Calu3 (cell line): ENCODE measurements around the gene DLGAP5. TPM values are rescaled to one million over a fixed set of nuclear protein-coding genes. Genes with fewer than 3 reads are reported as not detected.

Experiments used
- BruUV-seq: library from RNA; stranded (reverse); fragments of 400-500 nt; replicated peaks from 2 replicates; lab custom pipeline; 2021; lab: Mats Ljungman, UMichigan
- CTCF ChIA-PET: fragments of 300-600 bp; sonication (Branson Sonifier 250); formaldehyde crosslinking; loops from one replicate; lab custom pipeline; 2022; ENCODE audit warnings: antibody characterized with exemption; lab: Charles Lee
- DNase-seq: peaks from one replicate; pipeline ENCODE4 v3.0.0; 2022
- H3K27ac Mint-ChIP-seq: one replicate; pipeline ENCODE4 v1.8.0; 2022; ENCODE audit warnings: mixed read lengths; ENCODE audit not compliant: unreplicated experiment
- H3K27me3 Mint-ChIP-seq: one replicate; pipeline ENCODE4 v1.8.0; 2022; ENCODE audit warnings: mixed read lengths; ENCODE audit not compliant: unreplicated experiment
- H3K36me3 Mint-ChIP-seq: one replicate; pipeline ENCODE4 v1.8.0; 2022; ENCODE audit warnings: mild to moderate bottlenecking, moderate library complexity, mixed read lengths; ENCODE audit not compliant: insufficient read depth, unreplicated experiment
- H3K4me1 Mint-ChIP-seq: one replicate; pipeline ENCODE4 v1.8.0; 2022; ENCODE audit warnings: mild to moderate bottlenecking, low read depth, mixed read lengths; ENCODE audit not compliant: unreplicated experiment
- H3K4me3 Mint-ChIP-seq: one replicate; pipeline ENCODE4 v1.8.0; 2022; ENCODE audit warnings: mild to moderate bottlenecking, low read depth, moderate library complexity, mixed read lengths; ENCODE audit not compliant: unreplicated experiment
- H3K9me3 Mint-ChIP-seq: one replicate; pipeline ENCODE4 v1.8.0; 2022; ENCODE audit warnings: low read depth, mixed read lengths; ENCODE audit not compliant: unreplicated experiment
- CTCF ChIP-seq: fragments of 200-600 bp; IDR thresholded peaks from one replicate; pipeline ENCODE4 v1.8.0; 2022; ENCODE audit warnings: antibody characterized with exemption; ENCODE audit not compliant: unreplicated experiment
- intact Hi-C: fragments of 100-400 bp; cut with micrococcal nuclease; formaldehyde crosslinking; loops from one replicate; pipeline ENCODE4 v1.10.0; 2022; ENCODE audit not compliant: unreplicated experiment
- total RNA-seq: library from RNA; stranded (reverse); gene quantifications from 2 replicates; pipeline ENCODE4 v1.2.3, GENCODE V29; 2022

DLGAP5 gene
- total RNA-seq, 1 experiment from 2014 or later = 54.3 TPM

DNA sequence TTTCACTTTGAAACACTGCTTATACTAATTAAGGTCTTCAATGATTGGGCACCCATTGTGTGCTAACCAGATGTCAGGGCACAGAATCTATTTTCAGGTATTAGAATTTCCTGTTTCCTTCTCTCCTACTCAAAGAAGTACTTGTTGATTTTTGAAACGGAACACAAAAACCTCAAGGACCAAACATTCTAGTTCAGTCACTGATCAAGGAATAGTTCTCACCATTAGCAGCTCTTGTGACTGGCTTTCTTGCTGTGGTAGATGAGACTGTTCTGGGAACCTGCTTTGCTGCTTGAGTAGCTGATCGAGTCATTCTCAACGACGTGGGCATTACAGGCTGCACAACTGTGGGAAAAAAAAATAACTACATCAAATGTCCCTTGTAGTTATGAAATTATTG, 11.0 kb downstream of the DLGAP5 start:
- Mint-ChIP-seq H3K36me3 (peaks cover 30% of the 10 kb centered on the region), H3K27ac (no peak overlapping the region), H3K27me3 (no peaks in the 10 kb centered on the region), H3K4me1 (no peaks in the 10 kb centered on the region), H3K9me3 (no peaks in the 10 kb centered on the region), H3K4me3 (no peak overlapping the region)
- no peak for TF ChIP-seq CTCF
- CTCF ChIA-PET = no interaction called here
- intact Hi-C loops = no loop called here
- DNase-seq = no peak
- BruUV-seq = no TSS peak

DNA sequence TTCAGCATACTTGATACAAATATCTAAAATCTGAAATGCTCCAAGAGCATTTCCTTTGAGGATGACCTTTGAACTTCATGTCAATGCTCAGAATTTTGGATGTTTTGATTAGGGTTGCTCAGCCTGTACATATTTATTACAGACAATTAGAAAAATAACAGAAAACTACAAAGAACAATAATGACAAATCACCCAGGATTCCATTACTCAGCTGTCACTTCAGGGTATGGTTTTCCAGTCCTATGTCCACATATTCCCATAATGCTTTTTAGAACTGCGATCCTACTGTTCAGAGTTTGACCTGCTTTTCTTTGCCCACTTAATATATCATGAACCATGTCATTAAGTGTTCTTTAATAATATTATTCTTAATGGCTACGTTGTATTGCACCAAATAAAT, 11.4 kb downstream of the DLGAP5 start:
- H3K4me3 Mint-ChIP-seq = no peak overlapping the region
- no peak overlapping the region for H3K27ac Mint-ChIP-seq
- no TSS peak for BruUV-seq
- intact Hi-C loops = no loop called here
- CTCF ChIA-PET = no interaction called here
- no peak for TF ChIP-seq CTCF
- no peak for DNase-seq
- no peaks in the 10 kb centered on the region for H3K27me3 Mint-ChIP-seq
- H3K4me1 Mint-ChIP-seq = no peaks in the 10 kb centered on the region
- no peaks in the 10 kb centered on the region for H3K9me3 Mint-ChIP-seq
- peaks cover 32% of the 10 kb centered on the region for H3K36me3 Mint-ChIP-seq

DNA sequence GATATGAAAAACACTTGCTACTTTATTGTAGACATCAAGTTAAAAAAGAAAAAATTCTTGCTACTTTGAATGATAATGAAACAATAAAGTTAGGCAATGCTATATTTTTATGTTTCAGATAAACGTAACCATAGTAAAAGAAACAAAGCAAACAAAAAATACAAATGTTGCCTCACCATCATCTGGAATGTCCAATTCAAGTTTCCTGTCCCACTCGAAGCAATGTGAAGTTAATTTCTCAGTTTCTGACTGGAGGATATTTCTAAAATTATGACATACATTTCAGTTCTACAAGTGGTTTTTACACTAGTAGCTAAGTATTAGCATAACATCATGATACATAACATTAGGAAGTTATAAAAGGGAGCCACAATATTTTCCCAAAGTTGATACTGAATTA, 20.9 kb downstream of the DLGAP5 start:
- no peak overlapping the region for H3K4me3 Mint-ChIP-seq
- no peak overlapping the region for H3K27ac Mint-ChIP-seq
- no peaks in the 10 kb centered on the region for H3K4me1 Mint-ChIP-seq
- CTCF ChIA-PET = no interaction called here
- no TSS peak for BruUV-seq
- TF ChIP-seq CTCF = no peak
- H3K36me3 Mint-ChIP-seq = peaks cover 25% of the 10 kb centered on the region
- intact Hi-C loops = no loop called here
- no peaks in the 10 kb centered on the region for H3K27me3 Mint-ChIP-seq
- DNase-seq = no peak
- no peaks in the 10 kb centered on the region for H3K9me3 Mint-ChIP-seq

GRCh38 chr14:55160989-55161388, 30.4 kb downstream of the DLGAP5 start:
- Mint-ChIP-seq H3K4me3 (no peak overlapping the region), H3K27ac (no peak overlapping the region), H3K27me3 (no peaks in the 10 kb centered on the region), H3K36me3 (peaks cover 6% of the 10 kb centered on the region), H3K9me3 (no peaks in the 10 kb centered on the region), H3K4me1 (peaks cover 5% of the 10 kb centered on the region)
- BruUV-seq = no TSS peak
- TF ChIP-seq CTCF = no peak
- CTCF ChIA-PET = interaction anchor here (0.6 to 1.6 kb wide), 13 partner anchors 14 to 356 kb away, joined by 3 to 19 read pairs (median 5); partner anchors contain the start of genes LGALS3, MAPK1IP1L, SOCS4 and WDHD1
- intact Hi-C loops = loop anchor here (1.0 kb wide), 1 partner anchor 72 kb away; no protein-coding TSS in a partner anchor
- DNase-seq = no peak
